ENCODE measurements around the gene VAV3.
"Not testable (repeated sequence)": the region's sequence is repeated elsewhere in the genome, so short reads cannot be mapped to it uniquely, and the experiment has no call there.

VAV3 gene

GRCh38 chr1:107662971-107663370, 302.0 kb downstream of the VAV3 start:
- no peak for TF ChIP-seq CTCF (IDR thresholded peaks at IDR 0.05; ENCODE audit: control insufficient read depth, extremely low read depth, insufficient read depth)
- no peak overlapping the region for H3K4me3 ChIP-seq (ENCODE audit: low read depth, low read length)
- DNase-seq (ENCODE audit: low read depth) = no peak

GRCh38 chr1:107661158-107661557, 303.8 kb downstream of the VAV3 start:
- H3K4me3 ChIP-seq (ENCODE audit: low read depth, low read length) = no peak overlapping the region
- no peak for TF ChIP-seq CTCF (IDR thresholded peaks at IDR 0.05; ENCODE audit: control insufficient read depth, extremely low read depth, insufficient read depth)
- no peak for DNase-seq (ENCODE audit: low read depth)

- no peak overlapping the region for H3K4me3 ChIP-seq (ENCODE audit: low read depth, low read length)
- TF ChIP-seq CTCF (IDR thresholded peaks at IDR 0.05; ENCODE audit: control insufficient read depth, extremely low read depth, insufficient read depth) = no peak
- DNase-seq (ENCODE audit: low read depth) = no peak
Observed at GRCh38 chr1:107659961-107660360, 305.0 kb downstream of the VAV3 start.

- no peak for DNase-seq (ENCODE audit: low read depth)
- no peak for TF ChIP-seq CTCF (IDR thresholded peaks at IDR 0.05; ENCODE audit: control insufficient read depth, extremely low read depth, insufficient read depth)
- no peak overlapping the region for H3K4me3 ChIP-seq (ENCODE audit: low read depth, low read length)
Observed at GRCh38 chr1:107657356-107657755, 307.6 kb downstream of the VAV3 start.

- no peak for TF ChIP-seq CTCF (IDR thresholded peaks at IDR 0.05; ENCODE audit: control insufficient read depth, extremely low read depth, insufficient read depth)
- DNase-seq (ENCODE audit: low read depth) = no peak
- H3K4me3 ChIP-seq (ENCODE audit: low read depth, low read length) = no peak overlapping the region
Observed at GRCh38 chr1:107653765-107654164, 311.2 kb downstream of the VAV3 start.

- no peak overlapping the region for H3K4me3 ChIP-seq (ENCODE audit: low read depth, low read length)
- no peak for DNase-seq (ENCODE audit: low read depth)
- no peak for TF ChIP-seq CTCF (IDR thresholded peaks at IDR 0.05; ENCODE audit: control insufficient read depth, extremely low read depth, insufficient read depth)
Observed at GRCh38 chr1:107653005-107653404, 312.0 kb downstream of the VAV3 start.

GRCh38 chr1:107650825-107651224, 314.2 kb downstream of the VAV3 start:
- H3K4me3 ChIP-seq (ENCODE audit: low read depth, low read length); DNase-seq (ENCODE audit: low read depth): not testable (repeated sequence)

GRCh38 chr1:107649023-107649422, 316.0 kb downstream of the VAV3 start:
- TF ChIP-seq CTCF (IDR thresholded peaks at IDR 0.05; ENCODE audit: control insufficient read depth, extremely low read depth, insufficient read depth) = no peak

More at GRCh38 chr1:107649023-107649422, 316.0 kb downstream of the VAV3 start:
- H3K4me3 ChIP-seq (ENCODE audit: low read depth, low read length) = no peak overlapping the region
- no peak for DNase-seq (ENCODE audit: low read depth)

Data from LNCaP clone FGC (cell line).